Calu3 (cell line): ENCODE data around the gene DMPK. TPM values are rescaled to one million over a fixed set of nuclear protein-coding genes. Genes with fewer than 3 reads are reported as not detected.

Source experiments
- BruUV-seq: library from RNA; stranded (reverse); fragments of 400-500 nt; replicated peaks from 2 replicates; lab custom pipeline; 2021; lab: Mats Ljungman, UMichigan
- CTCF ChIA-PET: fragments of 300-600 bp; sonication (Branson Sonifier 250); formaldehyde crosslinking; loops from one replicate; lab custom pipeline; 2022; ENCODE audit warnings: antibody characterized with exemption; lab: Charles Lee
- DNase-seq: peaks from one replicate; pipeline ENCODE4 v3.0.0; 2022
- H3K27ac Mint-ChIP-seq: one replicate; pipeline ENCODE4 v1.8.0; 2022; ENCODE audit warnings: mixed read lengths; ENCODE audit not compliant: unreplicated experiment
- H3K27me3 Mint-ChIP-seq: one replicate; pipeline ENCODE4 v1.8.0; 2022; ENCODE audit warnings: mixed read lengths; ENCODE audit not compliant: unreplicated experiment
- H3K36me3 Mint-ChIP-seq: one replicate; pipeline ENCODE4 v1.8.0; 2022; ENCODE audit warnings: mild to moderate bottlenecking, moderate library complexity, mixed read lengths; ENCODE audit not compliant: insufficient read depth, unreplicated experiment
- H3K4me1 Mint-ChIP-seq: one replicate; pipeline ENCODE4 v1.8.0; 2022; ENCODE audit warnings: mild to moderate bottlenecking, low read depth, mixed read lengths; ENCODE audit not compliant: unreplicated experiment
- H3K4me3 Mint-ChIP-seq: one replicate; pipeline ENCODE4 v1.8.0; 2022; ENCODE audit warnings: mild to moderate bottlenecking, low read depth, moderate library complexity, mixed read lengths; ENCODE audit not compliant: unreplicated experiment
- H3K9me3 Mint-ChIP-seq: one replicate; pipeline ENCODE4 v1.8.0; 2022; ENCODE audit warnings: low read depth, mixed read lengths; ENCODE audit not compliant: unreplicated experiment
- CTCF ChIP-seq: fragments of 200-600 bp; IDR thresholded peaks from one replicate; pipeline ENCODE4 v1.8.0; 2022; ENCODE audit warnings: antibody characterized with exemption; ENCODE audit not compliant: unreplicated experiment
- intact Hi-C: fragments of 100-400 bp; cut with micrococcal nuclease; formaldehyde crosslinking; loops from one replicate; pipeline ENCODE4 v1.10.0; 2022; ENCODE audit not compliant: unreplicated experiment
- total RNA-seq: library from RNA; stranded (reverse); gene quantifications from 2 replicates; pipeline ENCODE4 v1.2.3, GENCODE V29; 2022

The DMPK gene
- total RNA-seq, 1 experiment from 2014 or later = 70.8 TPM

DNA sequence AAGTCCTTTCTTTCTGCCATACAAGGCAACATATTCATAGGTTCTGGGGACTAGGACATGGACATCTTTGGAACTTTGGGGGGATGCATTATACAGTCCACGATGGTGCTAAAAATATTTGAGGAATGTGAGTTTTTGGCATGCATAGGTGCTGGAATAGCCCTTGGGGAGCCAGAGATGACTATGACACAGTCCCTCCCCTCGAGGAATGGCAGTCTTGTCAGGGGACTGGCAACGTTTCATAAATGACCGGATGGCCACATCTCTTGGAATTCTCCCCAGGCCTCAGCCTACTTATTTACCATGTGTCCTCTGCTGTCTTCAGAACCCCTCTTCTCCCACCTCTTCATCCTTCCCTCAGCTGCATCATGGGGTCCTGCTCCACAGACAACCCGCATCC, 35.4 kb downstream of the DMPK start:
- no peaks in the 10 kb centered on the region for H3K4me1 Mint-ChIP-seq
- DNase-seq = no peak

DNA sequence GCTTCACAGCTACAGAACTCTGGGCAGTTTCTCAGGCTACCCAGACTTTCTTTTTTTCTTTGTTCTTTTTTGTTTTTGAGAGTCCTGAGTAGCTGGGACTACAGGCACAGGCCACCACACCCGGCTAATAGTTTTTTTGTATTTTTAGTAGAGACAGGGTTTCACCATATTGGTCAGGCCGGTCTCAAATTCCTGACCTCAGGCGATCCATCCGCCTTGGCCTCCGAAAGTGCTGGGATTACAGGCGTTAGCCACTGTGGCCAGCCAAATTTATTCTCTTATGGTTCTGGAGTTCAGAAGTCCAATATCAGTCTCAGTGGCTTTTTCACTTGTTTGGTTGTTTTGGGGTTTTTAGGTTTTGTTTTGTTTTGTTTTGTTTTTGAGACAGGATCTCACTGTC, 36.7 kb downstream of the DMPK start:
- Mint-ChIP-seq H3K27me3 (peaks cover 56% of the 10 kb centered on the region), H3K36me3 (no peaks in the 10 kb centered on the region), H3K4me3 (no peak overlapping the region), H3K9me3 (no peaks in the 10 kb centered on the region), H3K27ac (no peak overlapping the region), H3K4me1 (no peaks in the 10 kb centered on the region)
- intact Hi-C loops = no loop called here
- CTCF ChIA-PET = no interaction called here
- BruUV-seq = no TSS peak
- no peak for DNase-seq
- TF ChIP-seq CTCF = no peak

More for the DNA sequence above, 35.4 kb downstream of the DMPK start:
- Mint-ChIP-seq H3K36me3 (no peaks in the 10 kb centered on the region), H3K9me3 (no peaks in the 10 kb centered on the region), H3K27me3 (peaks cover 56% of the 10 kb centered on the region), H3K4me3 (no peak overlapping the region), H3K27ac (no peak overlapping the region)
- intact Hi-C loops = no loop called here
- CTCF ChIA-PET = no interaction called here
- no TSS peak for BruUV-seq
- no peak for TF ChIP-seq CTCF

GRCh38 chr19:45742969-45743368, 39.3 kb downstream of the DMPK start:
- DNase-seq = no peak
- Mint-ChIP-seq H3K4me3 (no peak overlapping the region), H3K27ac (no peak overlapping the region), H3K4me1 (no peaks in the 10 kb centered on the region), H3K36me3 (no peaks in the 10 kb centered on the region), H3K27me3 (peaks cover 53% of the 10 kb centered on the region), H3K9me3 (no peaks in the 10 kb centered on the region)
- TF ChIP-seq CTCF = no peak
- intact Hi-C loops = no loop called here
- BruUV-seq = no TSS peak
- CTCF ChIA-PET = interaction anchor here (1.5 kb wide), 1 partner anchor 11 kb away, joined by 3 read pairs; no protein-coding TSS in a partner anchor

GRCh38 chr19:45739498-45740439, 42.5 kb downstream of the DMPK start:
- Mint-ChIP-seq H3K9me3 (no peaks in the 10 kb centered on the region), H3K36me3 (peaks cover 5% of the 10 kb centered on the region), H3K27me3 (peaks cover 21% of the 10 kb centered on the region), H3K4me3 (no peak overlapping the region), H3K27ac (no peak overlapping the region), H3K4me1 (no peaks in the 10 kb centered on the region)
- intact Hi-C loops = no loop called here
- no peak for TF ChIP-seq CTCF
- CTCF ChIA-PET = no interaction called here
- BruUV-seq = no TSS peak
- DNase-seq = no peak
